Retinal pigment epithelial cell (primary cell): ENCODE data around the gene HPS3.
A peak's percentile ranks its signal among the peaks of the same experiment; 100 is the strongest.
"Not testable (repeated sequence)": the region's sequence is repeated elsewhere in the genome, so short reads cannot be mapped to it uniquely, and the experiment has no call there.

Source experiments
- DNase-seq: peaks from one replicate; pipeline ENCODE4 v3.0.0-alpha.2; 2010; ENCODE audit warnings: low read depth
- H3K4me3 ChIP-seq: 2 replicates; pipeline ENCODE4 v1.5.1; 2011; ENCODE audit warnings: mild to moderate bottlenecking, low read length, control low read depth, moderate library complexity
- TF ChIP-seq, protein P1 (sequence below): conservative IDR thresholded peaks from 2 replicates; pipeline ENCODE4 v1.5.1; 2011; ENCODE audit warnings: low read depth, low read length, control low read depth, inconsistent platforms

The HPS3 gene

DNA sequence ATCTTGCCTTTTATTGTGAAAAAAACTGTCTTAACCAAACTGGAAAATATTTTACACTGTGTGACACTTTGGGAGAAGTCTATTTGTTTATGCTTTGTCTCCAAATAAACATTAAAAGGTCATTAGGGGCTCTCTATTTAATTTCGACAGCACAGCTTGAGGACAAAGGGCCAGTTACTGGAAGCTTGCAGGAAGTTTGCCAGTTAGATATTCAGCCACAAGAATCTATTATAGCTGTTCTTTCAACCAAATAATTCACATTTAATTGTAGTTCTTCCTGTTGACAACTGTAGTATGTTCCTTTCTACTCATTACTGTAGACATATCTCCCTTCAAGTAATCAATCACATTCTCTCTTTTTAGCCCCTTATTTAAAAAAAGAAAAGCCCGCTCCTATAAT, 86.1 kb downstream of the HPS3 start:
- H3K4me3 ChIP-seq: no peak overlapping the region
- DNase-seq: no peak
- TF ChIP-seq, protein P1, sequence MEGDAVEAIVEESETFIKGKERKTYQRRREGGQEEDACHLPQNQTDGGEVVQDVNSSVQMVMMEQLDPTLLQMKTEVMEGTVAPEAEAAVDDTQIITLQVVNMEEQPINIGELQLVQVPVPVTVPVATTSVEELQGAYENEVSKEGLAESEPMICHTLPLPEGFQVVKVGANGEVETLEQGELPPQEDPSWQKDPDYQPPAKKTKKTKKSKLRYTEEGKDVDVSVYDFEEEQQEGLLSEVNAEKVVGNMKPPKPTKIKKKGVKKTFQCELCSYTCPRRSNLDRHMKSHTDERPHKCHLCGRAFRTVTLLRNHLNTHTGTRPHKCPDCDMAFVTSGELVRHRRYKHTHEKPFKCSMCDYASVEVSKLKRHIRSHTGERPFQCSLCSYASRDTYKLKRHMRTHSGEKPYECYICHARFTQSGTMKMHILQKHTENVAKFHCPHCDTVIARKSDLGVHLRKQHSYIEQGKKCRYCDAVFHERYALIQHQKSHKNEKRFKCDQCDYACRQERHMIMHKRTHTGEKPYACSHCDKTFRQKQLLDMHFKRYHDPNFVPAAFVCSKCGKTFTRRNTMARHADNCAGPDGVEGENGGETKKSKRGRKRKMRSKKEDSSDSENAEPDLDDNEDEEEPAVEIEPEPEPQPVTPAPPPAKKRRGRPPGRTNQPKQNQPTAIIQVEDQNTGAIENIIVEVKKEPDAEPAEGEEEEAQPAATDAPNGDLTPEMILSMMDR: no peak

- peak; percentile 60 for DNase-seq
- TF ChIP-seq, protein P1: no peak
- no peak overlapping the region for H3K4me3 ChIP-seq
Measured at GRCh38 chr3:149216193-149216869, 86.9 kb downstream of the HPS3 start.

DNA sequence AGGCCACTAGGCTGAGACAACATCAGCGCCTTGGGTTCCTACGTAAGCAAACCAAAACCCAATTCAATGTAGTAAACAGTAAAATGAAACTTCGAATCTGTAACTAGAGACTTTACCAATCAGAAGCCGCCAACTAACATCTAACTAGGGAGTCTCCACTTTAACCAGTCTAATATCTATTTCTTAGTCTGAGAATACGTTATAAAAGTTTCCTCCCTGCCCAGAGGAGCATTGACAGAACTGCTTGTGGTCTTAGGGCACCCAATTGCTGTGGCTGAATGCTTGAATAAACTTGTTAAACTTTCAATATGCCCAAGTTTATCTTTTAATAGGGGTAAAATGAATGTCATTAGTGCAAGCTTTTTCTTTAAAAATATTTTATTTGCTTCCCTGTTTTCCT, 87.9 kb downstream of the HPS3 start:
- no peak for DNase-seq
- H3K4me3 ChIP-seq: no peak overlapping the region
- TF ChIP-seq, protein P1: no peak

- H3K4me3 ChIP-seq, DNase-seq: not testable (repeated sequence)
Measured at GRCh38 chr3:149219380-149220121, 90.1 kb downstream of the HPS3 start.

- peak within 1 kb of the TSS; percentile 29 for H3K4me3 ChIP-seq
- TF ChIP-seq, protein P1: no peak
- peak; percentile 35 for DNase-seq
Measured at GRCh38 chr3:149221783-149222517, 92.5 kb downstream of the HPS3 start, which contains the start of gene CP. Gene CP (minus strand): TSS chr3:149221829. CDS start chr3:149221792, 37 bp downstream.
